ENCODE measurements around the gene TRAF3IP3. TPM values are rescaled to one million over a fixed set of nuclear protein-coding genes. Genes with fewer than 3 reads are reported as not detected.

The TRAF3IP3 gene
- total RNA-seq, 1 donor from 2014 or later = not detected

- no peaks in the 10 kb centered on the region for H3K9me3 ChIP-seq (ENCODE audit: low read depth)
- no peaks in the 10 kb centered on the region for H3F3A ChIP-seq (ENCODE audit: low read depth)
- no peaks in the 10 kb centered on the region for H3K36me3 Mint-ChIP-seq
- H3K4me3 ChIP-seq = no peak overlapping the region
- TF ChIP-seq EZH2 (IDR thresholded peaks at IDR 0.05) (no peak), EZH2phosphoT487 (IDR thresholded peaks at IDR 0.05) (no peak), CTCF (IDR thresholded peaks at IDR 0.05) (no peak)
- H3K27me3 Mint-ChIP-seq (ENCODE audit: insufficient read depth, low read depth) = no peaks in the 10 kb centered on the region
- no peaks in the 10 kb centered on the region for H3K4me1 ChIP-seq
- no peak overlapping the region for H3K4me3 Mint-ChIP-seq
- H3K79me2 ChIP-seq (ENCODE audit: low read depth) = no peaks in the 10 kb centered on the region
- no peak for DNase-seq (ENCODE audit: low spot score)
- H3K27ac Mint-ChIP-seq = no peak overlapping the region
- H3K36me3 ChIP-seq = no peaks in the 10 kb centered on the region
- H4K20me1 ChIP-seq (ENCODE audit: low read depth) = no peaks in the 10 kb centered on the region
- H3K27me3 ChIP-seq = peaks cover 18% of the 10 kb centered on the region
- H3K9ac ChIP-seq = no peak overlapping the region
- no peak overlapping the region for H3K4me2 ChIP-seq
- no peaks in the 10 kb centered on the region for H3K4me1 Mint-ChIP-seq
- H3K27ac ChIP-seq = no peak overlapping the region
- H3K9me3 Mint-ChIP-seq = no peaks in the 10 kb centered on the region
- no peak overlapping the region for H2AFZ ChIP-seq (replicated peaks)
Observed at GRCh38 chr1:209720326-209720725, 35.5 kb upstream of the TRAF3IP3 start.

GRCh38 chr1:209720826-209721225 lies 35.0 kb upstream of the TRAF3IP3 start:
- Histone ChIP-seq H4K20me1 (ENCODE audit: low read depth) (no peaks in the 10 kb centered on the region), H3K36me3 (no peaks in the 10 kb centered on the region), H3K4me1 (no peaks in the 10 kb centered on the region), H3K9ac (no peak overlapping the region), H3K27ac (no peak overlapping the region), H3K4me2 (no peak overlapping the region), H3F3A (ENCODE audit: low read depth) (no peaks in the 10 kb centered on the region), H3K27me3 (peaks cover 16% of the 10 kb centered on the region), H3K4me3 (no peak overlapping the region), H3K9me3 (ENCODE audit: low read depth) (no peaks in the 10 kb centered on the region), H3K79me2 (ENCODE audit: low read depth) (no peaks in the 10 kb centered on the region), H2AFZ (replicated peaks) (no peak overlapping the region)
- no peak for DNase-seq (ENCODE audit: low spot score)
- Mint-ChIP-seq H3K9me3 (no peaks in the 10 kb centered on the region), H3K4me3 (no peak overlapping the region), H3K27me3 (ENCODE audit: insufficient read depth, low read depth) (no peaks in the 10 kb centered on the region), H3K27ac (no peak overlapping the region), H3K36me3 (no peaks in the 10 kb centered on the region), H3K4me1 (no peaks in the 10 kb centered on the region)
- TF ChIP-seq EZH2phosphoT487 (IDR thresholded peaks at IDR 0.05) = no peak
- no peak for TF ChIP-seq CTCF (IDR thresholded peaks at IDR 0.05)
- no peak for TF ChIP-seq EZH2 (IDR thresholded peaks at IDR 0.05)

GRCh38 chr1:209721323-209721722 lies 34.5 kb upstream of the TRAF3IP3 start:
- DNase-seq (ENCODE audit: low spot score) = no peak
- no peaks in the 10 kb centered on the region for H3F3A ChIP-seq (ENCODE audit: low read depth)
- Mint-ChIP-seq H3K4me3 (no peak overlapping the region), H3K9me3 (no peaks in the 10 kb centered on the region), H3K4me1 (no peaks in the 10 kb centered on the region), H3K36me3 (no peaks in the 10 kb centered on the region), H3K27ac (no peak overlapping the region), H3K27me3 (ENCODE audit: insufficient read depth, low read depth) (no peaks in the 10 kb centered on the region)
- H3K4me3 ChIP-seq = no peak overlapping the region
- H3K27ac ChIP-seq = no peak overlapping the region
- H3K79me2 ChIP-seq (ENCODE audit: low read depth) = no peaks in the 10 kb centered on the region
- peaks cover 12% of the 10 kb centered on the region for H3K27me3 ChIP-seq
- no peaks in the 10 kb centered on the region for H4K20me1 ChIP-seq (ENCODE audit: low read depth)
- H3K9ac ChIP-seq = no peak overlapping the region
- H3K4me1 ChIP-seq = no peaks in the 10 kb centered on the region
- no peaks in the 10 kb centered on the region for H3K9me3 ChIP-seq (ENCODE audit: low read depth)
- no peak overlapping the region for H3K4me2 ChIP-seq
- H3K36me3 ChIP-seq = no peaks in the 10 kb centered on the region
- no peak overlapping the region for H2AFZ ChIP-seq (replicated peaks)
- no peak for TF ChIP-seq CTCF (IDR thresholded peaks at IDR 0.05)
- TF ChIP-seq EZH2 (IDR thresholded peaks at IDR 0.05) = no peak
- TF ChIP-seq EZH2phosphoT487 (IDR thresholded peaks at IDR 0.05) = no peak

Measured in neural progenitor cell (in vitro differentiated cells).